ENCODE data around the gene PRR30. TPM values are rescaled to one million over a fixed set of nuclear protein-coding genes. Genes with fewer than 3 reads are reported as not detected.

Gene PRR30
- total and polyA plus RNA-seq, 10 of the 15 experiments (the other 5 are each of a cell fraction or from before 2014, with no cell fraction given), result not detected

DNA sequence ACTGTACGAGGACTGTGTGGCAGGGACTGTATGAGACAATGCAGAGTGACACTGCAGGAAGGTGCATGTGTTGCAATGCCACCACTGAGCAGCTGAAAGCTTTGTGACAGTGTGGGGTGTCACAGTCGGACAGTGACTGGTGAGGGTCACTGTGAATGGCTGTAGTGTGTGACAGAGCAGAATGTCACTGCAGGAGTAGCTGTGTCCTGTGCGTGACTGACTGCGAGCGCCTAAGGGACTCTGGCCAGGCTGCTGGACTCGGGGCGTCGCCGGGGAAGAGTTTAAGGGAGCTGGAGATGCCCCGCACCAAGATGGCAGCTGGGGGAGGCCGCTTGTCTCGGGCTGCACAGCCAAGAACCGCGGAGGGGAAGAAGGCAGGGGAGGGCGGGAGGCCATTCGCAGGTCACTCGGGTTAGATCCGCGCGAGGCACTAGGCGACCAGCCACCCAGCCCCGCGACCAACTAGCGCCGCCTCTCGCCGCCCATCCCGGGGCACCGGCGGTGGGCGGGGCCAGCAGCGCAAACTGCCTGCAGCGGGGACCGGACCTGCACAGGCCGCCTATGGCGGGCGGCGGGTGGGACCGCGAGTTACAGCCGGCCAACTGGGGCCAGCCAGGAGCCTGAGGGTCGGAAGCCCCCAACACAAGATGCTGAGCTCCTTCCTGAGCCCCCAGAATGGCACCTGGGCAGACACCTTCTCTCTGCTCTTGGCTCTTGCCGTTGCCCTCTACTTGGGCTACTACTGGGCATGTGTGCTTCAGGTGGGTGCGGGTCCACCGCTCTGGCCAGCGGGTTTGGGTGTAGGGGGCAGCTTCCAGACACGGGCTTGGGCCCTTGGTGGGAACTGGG, 15.7 kb downstream of the PRR30 start, which contains the start of gene ABHD1 (continued):
- TF ChIP-seq ZNF274 (IDR thresholded peaks at IDR 0.05; ENCODE audit: insufficient read depth, insufficient read length), result no peak
- no peak for TF ChIP-seq TCF12 (IDR thresholded peaks at IDR 0.05; ENCODE audit: low read depth, low read length)
- peak; percentile 69 for TF ChIP-seq POLR2A (IDR thresholded peaks at IDR 0.05; ENCODE audit: low read depth, low read length)
- no peak for TF ChIP-seq MEF2A (IDR thresholded peaks at IDR 0.05; ENCODE audit: insufficient read depth, low read depth, low read length)
- no peak for TF ChIP-seq GABPA (IDR thresholded peaks at IDR 0.05; ENCODE audit: low read depth)
- TF ChIP-seq ZNF622 (IDR thresholded peaks at IDR 0.05), result no peak
- TF ChIP-seq NR2C1 (IDR thresholded peaks at IDR 0.05), result 0 out of 2 replicates have a peak, but pooled peaks have one; percentile 3
- no peak for TF ChIP-seq CBX5 (IDR thresholded peaks at IDR 0.05; ENCODE audit: low read depth)
- TF ChIP-seq TCF7 (IDR thresholded peaks at IDR 0.05; ENCODE audit: borderline replicate concordance), result no peak
- 0 out of 2 replicates have a peak, but pooled peaks have one; percentile 14 for TF ChIP-seq NFYB (IDR thresholded peaks at IDR 0.05; ENCODE audit: insufficient read depth, low read depth, low read length)
- TF ChIP-seq BHLHE40 (IDR thresholded peaks at IDR 0.05; ENCODE audit: borderline replicate concordance in 1 of 2, low read depth in 2 of 2, low read length in 1 of 2), result 0 out of 4 replicates have a peak, but pooled peaks of 1 of the 2 experiments have one; percentile 14
- no peak for TF ChIP-seq KDM1A (IDR thresholded peaks at IDR 0.05; ENCODE audit: borderline replicate concordance)
- no peak for TF ChIP-seq TCF3 (IDR thresholded peaks at IDR 0.05; ENCODE audit: borderline replicate concordance, insufficient read depth, low read depth, low read length)
- TF ChIP-seq ZNF217 (IDR thresholded peaks at IDR 0.05), result no peak
- peak; percentile 40; the same call in 1 of the 2 replicates for TF ChIP-seq POLR2AphosphoS5 (IDR thresholded peaks at IDR 0.05; ENCODE audit: low read length)
- peak; percentile 95 for TF ChIP-seq YY1 (IDR thresholded peaks at IDR 0.05; ENCODE audit: low read depth, low read length)
- TF ChIP-seq FOS (IDR thresholded peaks at IDR 0.05; ENCODE audit: borderline replicate concordance, extremely low read depth, insufficient read length), result no peak
- TF ChIP-seq STAT3 (IDR thresholded peaks at IDR 0.05; ENCODE audit: low read depth, low read length), result no peak
- no peak for TF ChIP-seq JUNB (IDR thresholded peaks at IDR 0.05)
- no peak for TF ChIP-seq TARDBP (IDR thresholded peaks at IDR 0.05; ENCODE audit: borderline replicate concordance)
- peak; percentile 57; the same call in 1 of the 2 replicates for TF ChIP-seq LARP7 (IDR thresholded peaks at IDR 0.05)
- TF ChIP-seq NR2F1 (conservative IDR thresholded peaks at IDR 0.05), result peak; percentile 47; the same call in 1 of the 2 replicates
- no peak for TF ChIP-seq TBL1XR1 (IDR thresholded peaks at IDR 0.05; ENCODE audit: low read depth, low read length)
- TF ChIP-seq CHD2 (IDR thresholded peaks at IDR 0.05; ENCODE audit: borderline replicate concordance, low read depth, low read length), result no peak
- TF ChIP-seq POU2F2 (IDR thresholded peaks at IDR 0.05; ENCODE audit: borderline replicate concordance, low read depth, low read length), result no peak
- TF ChIP-seq BACH1 (IDR thresholded peaks at IDR 0.05; ENCODE audit: borderline replicate concordance), result peak; percentile 34; the same call in 1 of the 2 replicates
- no peak for TF ChIP-seq ZBTB40 (IDR thresholded peaks at IDR 0.05; ENCODE audit: borderline replicate concordance)
- no peak for TF ChIP-seq FOXM1 (IDR thresholded peaks at IDR 0.05; ENCODE audit: low read depth, low read length)
- TF ChIP-seq NFXL1 (IDR thresholded peaks at IDR 0.05; ENCODE audit: borderline replicate concordance), result no peak
- TF ChIP-seq RCOR1 (conservative IDR thresholded peaks at IDR 0.05; ENCODE audit: low read depth, low read length), result no peak

All from GM12878 (cell line).